ENCODE measurements around the gene RETREG1.

RETREG1 gene

DNA sequence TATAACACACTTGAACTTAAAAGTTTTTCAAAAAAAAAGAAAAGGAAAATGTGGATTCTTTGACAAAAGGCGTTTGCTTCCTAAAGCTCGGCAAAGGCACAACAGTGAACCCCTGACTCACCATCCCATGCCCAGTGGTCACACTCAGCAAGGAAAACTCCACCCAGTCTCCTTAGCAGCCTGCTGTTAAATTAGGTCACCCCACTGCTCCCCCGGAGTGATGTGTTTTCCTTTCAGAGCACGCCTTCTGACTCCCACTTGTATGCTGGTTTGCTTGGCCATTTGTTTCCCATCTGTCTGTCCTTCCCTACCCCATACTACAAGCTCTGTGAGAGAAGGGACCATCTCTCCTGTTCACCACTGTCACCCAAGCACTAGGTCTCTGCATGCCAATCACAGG lies 23.8 kb downstream of the RETREG1 start:
- Mint-ChIP-seq H3K4me1 (peaks cover 13% of the 10 kb centered on the region), H3K27me3 (ENCODE audit: low read depth) (peaks cover 5% of the 10 kb centered on the region), H3K36me3 (ENCODE audit: low read depth) (peaks cover 8% of the 10 kb centered on the region), H3K9me3 (peaks cover 2% of the 10 kb centered on the region), H3K27ac (peak overlapping the region in 1 of 3 experiments; percentile 59), H3K4me3 (no peak overlapping the region)
- TF ChIP-seq, protein P1, sequence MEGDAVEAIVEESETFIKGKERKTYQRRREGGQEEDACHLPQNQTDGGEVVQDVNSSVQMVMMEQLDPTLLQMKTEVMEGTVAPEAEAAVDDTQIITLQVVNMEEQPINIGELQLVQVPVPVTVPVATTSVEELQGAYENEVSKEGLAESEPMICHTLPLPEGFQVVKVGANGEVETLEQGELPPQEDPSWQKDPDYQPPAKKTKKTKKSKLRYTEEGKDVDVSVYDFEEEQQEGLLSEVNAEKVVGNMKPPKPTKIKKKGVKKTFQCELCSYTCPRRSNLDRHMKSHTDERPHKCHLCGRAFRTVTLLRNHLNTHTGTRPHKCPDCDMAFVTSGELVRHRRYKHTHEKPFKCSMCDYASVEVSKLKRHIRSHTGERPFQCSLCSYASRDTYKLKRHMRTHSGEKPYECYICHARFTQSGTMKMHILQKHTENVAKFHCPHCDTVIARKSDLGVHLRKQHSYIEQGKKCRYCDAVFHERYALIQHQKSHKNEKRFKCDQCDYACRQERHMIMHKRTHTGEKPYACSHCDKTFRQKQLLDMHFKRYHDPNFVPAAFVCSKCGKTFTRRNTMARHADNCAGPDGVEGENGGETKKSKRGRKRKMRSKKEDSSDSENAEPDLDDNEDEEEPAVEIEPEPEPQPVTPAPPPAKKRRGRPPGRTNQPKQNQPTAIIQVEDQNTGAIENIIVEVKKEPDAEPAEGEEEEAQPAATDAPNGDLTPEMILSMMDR (IDR thresholded peaks at IDR 0.05; ENCODE audit: unreplicated experiment in 3 of 3), result no peak

DNA sequence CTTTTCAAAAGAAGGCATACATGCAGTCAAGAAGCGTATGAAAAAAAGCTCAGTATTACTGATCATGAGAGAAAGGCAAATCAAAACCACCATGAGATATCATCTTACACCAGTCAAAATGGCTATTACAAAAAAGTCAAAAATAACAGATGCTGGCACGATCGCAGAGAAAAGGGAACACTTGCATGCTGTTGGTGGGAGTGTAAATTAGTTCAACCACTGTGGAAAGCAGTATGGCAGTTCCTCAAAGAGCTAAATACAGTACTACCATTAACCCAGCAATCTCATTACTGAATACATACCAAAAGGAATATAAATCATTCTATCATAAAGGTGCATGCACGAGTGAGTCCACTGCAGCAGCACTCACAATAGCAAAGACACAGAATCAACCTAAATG lies 24.5 kb downstream of the RETREG1 start:
- TF ChIP-seq, protein P1 (IDR thresholded peaks at IDR 0.05; ENCODE audit: unreplicated experiment in 3 of 3), result no peak
- H3K36me3 Mint-ChIP-seq (ENCODE audit: low read depth), result peaks cover 8% of the 10 kb centered on the region
- peak overlapping the region in 1 of 3 experiments; percentile 79 for H3K27ac Mint-ChIP-seq
- no peaks in the 10 kb centered on the region for H3K27me3 Mint-ChIP-seq (ENCODE audit: low read depth)
- H3K4me3 Mint-ChIP-seq, result no peak overlapping the region
- peaks cover 13% of the 10 kb centered on the region for H3K4me1 Mint-ChIP-seq
- H3K9me3 Mint-ChIP-seq, result peaks cover 2% of the 10 kb centered on the region

DNA sequence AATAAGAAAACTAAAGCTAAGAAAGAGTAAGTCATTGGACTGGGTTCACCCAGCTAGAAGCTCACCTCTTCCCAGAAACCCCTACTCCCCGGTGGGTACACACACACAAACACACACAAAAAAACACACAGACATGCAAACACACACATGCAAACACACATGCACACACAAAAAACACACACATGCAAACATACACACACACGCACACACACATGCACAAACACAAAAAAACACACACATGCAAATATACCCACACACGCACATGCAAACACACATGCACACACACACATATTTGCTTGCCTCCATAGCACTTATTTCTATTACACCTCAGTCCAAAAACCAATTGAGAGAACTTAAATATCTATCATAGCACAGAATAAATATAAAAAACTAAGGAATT lies 26.1 kb downstream of the RETREG1 start:
- TF ChIP-seq, protein P1 (IDR thresholded peaks at IDR 0.05; ENCODE audit: unreplicated experiment in 3 of 3), result no peak
- H3K27ac Mint-ChIP-seq, result peak overlapping the region in 1 of 3 experiments; percentile 79
- peaks cover 5% of the 10 kb centered on the region for H3K9me3 Mint-ChIP-seq
- no peak overlapping the region for H3K4me3 Mint-ChIP-seq
- no peaks in the 10 kb centered on the region for H3K27me3 Mint-ChIP-seq (ENCODE audit: low read depth)
- H3K36me3 Mint-ChIP-seq (ENCODE audit: low read depth), result peaks cover 8% of the 10 kb centered on the region
- H3K4me1 Mint-ChIP-seq, result peaks cover 13% of the 10 kb centered on the region

DNA sequence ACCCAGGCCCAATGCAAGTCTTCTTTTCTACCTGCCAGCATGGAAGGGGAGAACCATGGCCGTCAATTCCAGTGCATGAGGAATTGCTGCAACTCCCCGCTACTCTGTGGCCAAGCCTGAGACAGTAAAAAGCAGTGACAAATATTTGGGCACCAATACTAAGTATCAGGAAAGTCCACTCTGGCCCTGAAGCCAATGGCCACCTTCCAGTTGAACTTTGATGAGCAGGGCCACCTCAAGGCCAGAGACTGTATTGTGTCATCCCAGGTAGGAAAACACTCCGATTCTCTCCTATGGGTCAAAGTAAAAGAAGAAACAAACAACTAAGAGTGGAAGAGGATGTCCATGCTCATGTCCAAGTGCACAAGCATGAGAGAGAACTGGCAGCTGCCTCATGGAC lies 27.1 kb downstream of the RETREG1 start:
- Mint-ChIP-seq H3K4me3 (no peak overlapping the region), H3K4me1 (peaks cover 13% of the 10 kb centered on the region), H3K27me3 (ENCODE audit: low read depth) (no peaks in the 10 kb centered on the region), H3K36me3 (ENCODE audit: low read depth) (peaks cover 12% of the 10 kb centered on the region), H3K9me3 (peaks cover 8% of the 10 kb centered on the region), H3K27ac (no peak overlapping the region)
- TF ChIP-seq, protein P1 (IDR thresholded peaks at IDR 0.05; ENCODE audit: unreplicated experiment in 3 of 3), result no peak

DNA sequence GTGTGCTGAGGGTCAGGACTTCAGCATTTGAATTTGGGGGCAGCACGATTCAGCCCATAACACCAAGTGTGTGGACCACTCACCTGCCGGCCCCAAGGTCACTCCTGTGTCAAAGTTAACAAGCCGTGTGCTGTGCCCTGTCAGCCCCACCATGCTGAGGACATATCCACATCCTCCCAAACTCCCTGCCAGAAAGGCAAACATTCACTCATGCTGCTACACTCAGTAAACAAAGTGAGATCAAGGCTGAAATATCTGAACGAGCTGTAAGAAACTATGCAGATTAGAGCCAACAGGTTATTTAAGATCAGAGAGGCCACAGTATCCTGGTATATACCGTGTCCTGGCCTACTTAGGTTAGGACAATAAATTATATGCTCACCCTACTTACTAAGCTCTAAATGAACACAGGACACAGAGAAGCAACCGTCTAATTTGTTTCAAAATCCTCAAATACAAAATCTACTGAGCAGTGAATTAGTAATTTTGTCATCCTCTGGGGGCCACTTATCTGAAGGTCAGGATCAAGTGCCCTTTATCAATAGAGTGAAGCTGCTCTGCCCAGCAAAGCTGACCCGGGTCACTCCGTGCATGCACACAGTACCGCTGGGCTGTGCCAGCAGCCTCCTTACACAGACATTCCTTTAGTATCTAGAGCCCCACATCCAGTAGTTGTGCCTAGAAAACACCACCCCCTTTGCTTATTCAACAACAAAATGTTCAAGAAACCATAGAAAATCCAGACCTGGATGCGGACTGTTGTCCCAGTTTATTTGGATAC lies 28.2 kb downstream of the RETREG1 start:
- H3K9me3 Mint-ChIP-seq, result peaks cover 8% of the 10 kb centered on the region
- peak overlapping the region in 1 of 3 experiments; percentile 14 for H3K4me3 Mint-ChIP-seq
- peak overlapping the region in 2 of 3 experiments; percentile 68 to 96 for H3K27ac Mint-ChIP-seq
- H3K36me3 Mint-ChIP-seq (ENCODE audit: low read depth), result peaks cover 12% of the 10 kb centered on the region
- peaks cover 13% of the 10 kb centered on the region for H3K4me1 Mint-ChIP-seq
- H3K27me3 Mint-ChIP-seq (ENCODE audit: low read depth), result no peaks in the 10 kb centered on the region
- TF ChIP-seq, protein P1 (IDR thresholded peaks at IDR 0.05; ENCODE audit: unreplicated experiment in 3 of 3), result no peak

DNA sequence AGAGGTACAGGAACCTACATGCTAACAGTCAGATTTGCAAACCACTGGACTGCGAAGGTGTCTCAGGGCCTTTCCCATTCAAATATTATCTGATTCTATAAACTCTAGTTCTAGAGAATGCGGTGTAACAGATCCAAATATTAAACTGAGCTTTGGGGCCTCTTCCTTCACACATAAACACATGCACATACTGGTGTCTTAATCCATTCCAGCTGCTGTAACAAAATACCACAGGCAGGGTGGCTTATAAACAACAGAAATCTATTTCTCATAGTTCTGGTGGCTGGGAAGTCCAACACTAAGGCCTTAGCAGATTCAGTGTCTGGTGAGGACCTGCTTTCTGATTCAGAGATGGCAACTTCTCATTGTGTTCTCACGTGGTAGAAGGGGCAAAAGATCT lies 30.2 kb downstream of the RETREG1 start:
- no peak overlapping the region for H3K4me3 Mint-ChIP-seq
- TF ChIP-seq, protein P1 (IDR thresholded peaks at IDR 0.05; ENCODE audit: unreplicated experiment in 3 of 3), result no peak
- peaks cover 7% of the 10 kb centered on the region for H3K4me1 Mint-ChIP-seq
- H3K9me3 Mint-ChIP-seq, result peaks cover 8% of the 10 kb centered on the region
- no peaks in the 10 kb centered on the region for H3K27me3 Mint-ChIP-seq (ENCODE audit: low read depth)
- H3K27ac Mint-ChIP-seq, result no peak overlapping the region
- peaks cover 12% of the 10 kb centered on the region for H3K36me3 Mint-ChIP-seq (ENCODE audit: low read depth)
